ENCODE data around the gene ARV1. TPM values are rescaled to one million over a fixed set of nuclear protein-coding genes. Genes with fewer than 3 reads are reported as not detected.

Gene ARV1
- total RNA-seq: 14.3 and 14.6 TPM in 2 replicates

- peak; percentile 97 for DNase-seq (ENCODE audit: low spot score)
- intact Hi-C loops (cut with micrococcal nuclease): loop anchor here (1.0 to 5.0 kb wide), 11 partner anchors 61 to 1351 kb away; partner anchors contain the start of genes C1orf198, COG2, GNPAT and SPRTN
- peak within 1 kb of the TSS; percentile 92 for H3K4me3 Mint-ChIP-seq
- no peaks in the 10 kb centered on the region for H3K27me3 Mint-ChIP-seq (ENCODE audit: insufficient read depth)
- peak within 1 kb of the TSS; percentile 94 for H3K27ac Mint-ChIP-seq
- peaks cover 33% of the 10 kb centered on the region for H3K4me1 Mint-ChIP-seq (ENCODE audit: low read depth)
- H3K36me3 Mint-ChIP-seq (ENCODE audit: low read depth): peaks cover 22% of the 10 kb centered on the region
- H3K9me3 Mint-ChIP-seq: no peaks in the 10 kb centered on the region
Measured at GRCh38 chr1:230978491-230979388, at the start of gene ARV1, which contains the start of gene TTC13. Gene ARV1, plus strand, starts transcription at chr1:230979094. Its CDS starts 12 bp downstream, at chr1:230979106. Gene TTC13, minus strand, starts transcription at chr1:230978861. Its CDS starts 31 bp downstream, at chr1:230978830.

- H3K36me3 Mint-ChIP-seq (ENCODE audit: low read depth): peaks cover 35% of the 10 kb centered on the region
- H3K4me1 Mint-ChIP-seq (ENCODE audit: low read depth): no peaks in the 10 kb centered on the region
- no peaks in the 10 kb centered on the region for H3K27me3 Mint-ChIP-seq (ENCODE audit: insufficient read depth)
- H3K9me3 Mint-ChIP-seq: no peaks in the 10 kb centered on the region
- no peak overlapping the region for H3K27ac Mint-ChIP-seq
- no peak for DNase-seq (ENCODE audit: low spot score)
- no peak overlapping the region for H3K4me3 Mint-ChIP-seq
- intact Hi-C loops (cut with micrococcal nuclease): no loop called here
Measured at GRCh38 chr1:230930986-230931385, 47.9 kb upstream of the ARV1 start.

- no peak overlapping the region for H3K27ac Mint-ChIP-seq
- DNase-seq (ENCODE audit: low spot score): no peak
- no peaks in the 10 kb centered on the region for H3K27me3 Mint-ChIP-seq (ENCODE audit: insufficient read depth)
- intact Hi-C loops (cut with micrococcal nuclease): no loop called here
- H3K36me3 Mint-ChIP-seq (ENCODE audit: low read depth): peaks cover 29% of the 10 kb centered on the region
- H3K4me3 Mint-ChIP-seq: no peak overlapping the region
- H3K4me1 Mint-ChIP-seq (ENCODE audit: low read depth): peaks cover 5% of the 10 kb centered on the region
- H3K9me3 Mint-ChIP-seq: no peaks in the 10 kb centered on the region
Measured at GRCh38 chr1:230935852-230936251, 43.0 kb upstream of the ARV1 start.

- H3K27me3 Mint-ChIP-seq (ENCODE audit: insufficient read depth): no peaks in the 10 kb centered on the region
- no peaks in the 10 kb centered on the region for H3K9me3 Mint-ChIP-seq
- H3K27ac Mint-ChIP-seq: no peak overlapping the region
- no peak overlapping the region for H3K4me3 Mint-ChIP-seq
- H3K36me3 Mint-ChIP-seq (ENCODE audit: low read depth): peaks cover 28% of the 10 kb centered on the region
- intact Hi-C loops (cut with micrococcal nuclease): no loop called here
- H3K4me1 Mint-ChIP-seq (ENCODE audit: low read depth): peaks cover 5% of the 10 kb centered on the region
- no peak for DNase-seq (ENCODE audit: low spot score)
Measured at GRCh38 chr1:230936475-230936874, 42.4 kb upstream of the ARV1 start.

GRCh38 chr1:230937371-230937770 lies 41.5 kb upstream of the ARV1 start:
- Mint-ChIP-seq H3K27me3 (ENCODE audit: insufficient read depth) (no peaks in the 10 kb centered on the region), H3K36me3 (ENCODE audit: low read depth) (peaks cover 28% of the 10 kb centered on the region), H3K27ac (no peak overlapping the region), H3K9me3 (no peaks in the 10 kb centered on the region), H3K4me1 (ENCODE audit: low read depth) (peaks cover 5% of the 10 kb centered on the region), H3K4me3 (no peak overlapping the region)
- intact Hi-C loops (cut with micrococcal nuclease): no loop called here
- no peak for DNase-seq (ENCODE audit: low spot score)

GRCh38 chr1:230938924-230939368 lies 39.9 kb upstream of the ARV1 start:
- peaks cover 27% of the 10 kb centered on the region for H3K36me3 Mint-ChIP-seq (ENCODE audit: low read depth)
- H3K9me3 Mint-ChIP-seq: no peaks in the 10 kb centered on the region
- intact Hi-C loops (cut with micrococcal nuclease): no loop called here
- DNase-seq (ENCODE audit: low spot score): no peak
- H3K4me3 Mint-ChIP-seq: no peak overlapping the region
- no peak overlapping the region for H3K27ac Mint-ChIP-seq
- peaks cover 5% of the 10 kb centered on the region for H3K4me1 Mint-ChIP-seq (ENCODE audit: low read depth)
- H3K27me3 Mint-ChIP-seq (ENCODE audit: insufficient read depth): no peaks in the 10 kb centered on the region

GRCh38 chr1:230939806-230940489 lies 38.9 kb upstream of the ARV1 start:
- H3K27me3 Mint-ChIP-seq (ENCODE audit: insufficient read depth): no peaks in the 10 kb centered on the region
- intact Hi-C loops (cut with micrococcal nuclease): no loop called here
- peaks cover 5% of the 10 kb centered on the region for H3K4me1 Mint-ChIP-seq (ENCODE audit: low read depth)
- no peak overlapping the region for H3K4me3 Mint-ChIP-seq
- H3K9me3 Mint-ChIP-seq: no peaks in the 10 kb centered on the region
- DNase-seq (ENCODE audit: low spot score): no peak
- no peak overlapping the region for H3K27ac Mint-ChIP-seq
- H3K36me3 Mint-ChIP-seq (ENCODE audit: low read depth): peaks cover 30% of the 10 kb centered on the region

GRCh38 chr1:230940848-230941247 lies 38.0 kb upstream of the ARV1 start:
- Mint-ChIP-seq H3K27me3 (ENCODE audit: insufficient read depth) (no peaks in the 10 kb centered on the region), H3K4me3 (no peak overlapping the region), H3K27ac (no peak overlapping the region), H3K9me3 (no peaks in the 10 kb centered on the region), H3K36me3 (ENCODE audit: low read depth) (peaks cover 29% of the 10 kb centered on the region), H3K4me1 (ENCODE audit: low read depth) (peaks cover 5% of the 10 kb centered on the region)
- intact Hi-C loops (cut with micrococcal nuclease): no loop called here
- no peak for DNase-seq (ENCODE audit: low spot score)

- Mint-ChIP-seq H3K4me1 (ENCODE audit: low read depth) (no peaks in the 10 kb centered on the region), H3K36me3 (ENCODE audit: low read depth) (peaks cover 29% of the 10 kb centered on the region), H3K27ac (no peak overlapping the region), H3K27me3 (ENCODE audit: insufficient read depth) (no peaks in the 10 kb centered on the region), H3K9me3 (no peaks in the 10 kb centered on the region), H3K4me3 (no peak overlapping the region)
- intact Hi-C loops (cut with micrococcal nuclease): no loop called here
- no peak for DNase-seq (ENCODE audit: low spot score)
Measured at GRCh38 chr1:230943048-230943593, 35.8 kb upstream of the ARV1 start.

- H3K36me3 Mint-ChIP-seq (ENCODE audit: low read depth): peaks cover 14% of the 10 kb centered on the region
- no peaks in the 10 kb centered on the region for H3K9me3 Mint-ChIP-seq
- no peak overlapping the region for H3K4me3 Mint-ChIP-seq
- no peaks in the 10 kb centered on the region for H3K27me3 Mint-ChIP-seq (ENCODE audit: insufficient read depth)
- intact Hi-C loops (cut with micrococcal nuclease): no loop called here
- DNase-seq (ENCODE audit: low spot score): no peak
- no peak overlapping the region for H3K27ac Mint-ChIP-seq
- no peaks in the 10 kb centered on the region for H3K4me1 Mint-ChIP-seq (ENCODE audit: low read depth)
Measured at GRCh38 chr1:230948301-230948700, 30.6 kb upstream of the ARV1 start.

- H3K9me3 Mint-ChIP-seq: no peaks in the 10 kb centered on the region
- H3K27me3 Mint-ChIP-seq (ENCODE audit: insufficient read depth): no peaks in the 10 kb centered on the region
- H3K4me3 Mint-ChIP-seq: no peak overlapping the region
- no peak for DNase-seq (ENCODE audit: low spot score)
- H3K36me3 Mint-ChIP-seq (ENCODE audit: low read depth): peaks cover 19% of the 10 kb centered on the region
- H3K4me1 Mint-ChIP-seq (ENCODE audit: low read depth): no peaks in the 10 kb centered on the region
- intact Hi-C loops (cut with micrococcal nuclease): no loop called here
- H3K27ac Mint-ChIP-seq: no peak overlapping the region
Measured at GRCh38 chr1:230948903-230949302, 30.0 kb upstream of the ARV1 start.

GRCh38 chr1:230950404-230950803 lies 28.5 kb upstream of the ARV1 start:
- Mint-ChIP-seq H3K9me3 (no peaks in the 10 kb centered on the region), H3K27ac (no peak overlapping the region), H3K4me1 (ENCODE audit: low read depth) (no peaks in the 10 kb centered on the region), H3K27me3 (ENCODE audit: insufficient read depth) (no peaks in the 10 kb centered on the region), H3K36me3 (ENCODE audit: low read depth) (peaks cover 13% of the 10 kb centered on the region), H3K4me3 (no peak overlapping the region)
- no peak for DNase-seq (ENCODE audit: low spot score)
- intact Hi-C loops (cut with micrococcal nuclease): no loop called here

- no peak for DNase-seq (ENCODE audit: low spot score)
- intact Hi-C loops (cut with micrococcal nuclease): no loop called here
- Mint-ChIP-seq H3K4me1 (ENCODE audit: low read depth) (peaks cover 5% of the 10 kb centered on the region), H3K4me3 (no peak overlapping the region), H3K9me3 (no peaks in the 10 kb centered on the region), H3K27me3 (ENCODE audit: insufficient read depth) (no peaks in the 10 kb centered on the region), H3K27ac (no peak overlapping the region), H3K36me3 (ENCODE audit: low read depth) (peaks cover 23% of the 10 kb centered on the region)
Measured at GRCh38 chr1:230957580-230957989, 21.3 kb upstream of the ARV1 start.

All from activated T-helper 1 cell treated with anti-CD3 and anti-CD28 coated beads, Interleukin-12 subunit alpha, Interleukin-12 subunit beta, Interleukin-2, Interleukin-4 antibody, amounts not matched to agents 30 ng/mL and 10 ng/mL and 1 ng/mL, durations not matched to agents 14 hours and 24 hours and 36 hours (primary cell).